ENCODE data around the gene MXD3. TPM values are rescaled to one million over a fixed set of nuclear protein-coding genes. Genes with fewer than 3 reads are reported as not detected.
"Not testable (repeated sequence)": the region's sequence is repeated elsewhere in the genome, so short reads cannot be mapped to it uniquely, and the experiment has no call there.

The MXD3 gene
- total RNA-seq, 1 donor from 2014 or later, result 32.5 TPM

DNA sequence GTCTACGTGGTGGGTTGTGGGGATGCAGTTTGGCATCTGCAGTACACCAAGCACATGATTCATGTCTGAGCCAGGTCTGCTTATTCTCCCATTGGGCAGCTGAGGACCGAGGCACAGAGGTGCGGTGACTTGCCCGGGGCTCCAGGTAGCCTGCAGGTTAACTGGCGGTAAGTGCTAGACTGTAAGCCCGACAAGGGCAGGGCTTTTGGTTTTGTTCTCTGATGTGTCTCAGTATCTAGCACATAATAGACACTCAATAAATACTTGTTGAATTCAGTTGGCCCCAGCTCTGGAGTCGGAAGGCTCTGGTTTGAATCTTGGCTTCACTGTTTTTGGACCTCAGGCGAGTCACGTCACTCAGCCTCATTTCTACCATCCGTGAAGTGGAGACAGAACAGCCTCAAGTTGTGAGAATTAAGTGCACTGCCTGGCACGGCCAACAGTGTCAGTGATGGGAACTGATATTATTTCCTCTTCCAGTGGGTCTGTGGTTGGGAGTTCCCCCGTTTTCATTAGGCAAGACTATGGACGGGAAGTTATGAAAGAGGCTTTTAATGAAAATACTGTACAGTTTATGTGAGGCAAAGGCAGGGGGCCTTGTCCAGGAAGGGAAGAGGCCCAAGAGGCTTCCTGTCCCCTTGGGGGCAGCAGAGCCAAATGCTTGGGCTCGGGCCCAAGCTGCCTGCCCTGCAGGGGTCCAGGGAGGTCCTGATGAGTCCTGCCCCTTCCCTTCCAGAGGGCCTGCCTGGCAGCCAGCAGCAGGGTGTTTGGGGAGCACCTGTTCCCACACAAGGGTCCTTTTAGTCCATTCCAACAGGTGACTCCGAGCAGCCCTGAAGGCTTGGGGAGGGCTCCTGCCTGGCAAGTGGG lies 4.8 kb downstream of the MXD3 start:
- intact Hi-C loops (cut with micrococcal nuclease), result no loop called here

DNA sequence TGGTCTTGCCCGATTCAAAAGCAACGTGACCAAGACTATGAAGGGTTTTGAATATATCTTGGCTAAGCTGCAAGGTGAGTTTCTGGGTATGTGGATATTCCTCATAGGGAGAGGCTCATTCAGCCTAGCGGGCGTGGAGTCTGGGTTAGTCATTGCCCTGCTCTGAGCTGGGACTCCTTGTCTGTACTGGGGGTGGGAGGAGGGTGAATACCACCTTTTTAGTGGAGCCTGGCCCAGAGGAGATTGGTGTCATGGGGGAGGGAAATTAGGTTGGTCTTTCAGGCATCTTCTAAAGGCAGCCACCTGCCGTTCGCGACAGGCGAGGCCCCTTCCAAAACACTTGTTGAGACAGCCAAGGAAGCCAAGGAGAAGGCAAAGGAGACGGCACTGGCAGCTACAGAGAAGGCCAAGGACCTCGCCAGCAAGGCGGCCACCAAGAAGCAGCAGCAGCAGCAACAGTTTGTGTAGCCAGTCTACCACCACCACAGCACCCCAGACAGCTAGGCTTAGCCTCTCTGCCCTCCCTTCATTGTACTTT lies 5.5 kb downstream of the MXD3 start:
- intact Hi-C loops (cut with micrococcal nuclease), result not testable (repeated sequence)

DNA sequence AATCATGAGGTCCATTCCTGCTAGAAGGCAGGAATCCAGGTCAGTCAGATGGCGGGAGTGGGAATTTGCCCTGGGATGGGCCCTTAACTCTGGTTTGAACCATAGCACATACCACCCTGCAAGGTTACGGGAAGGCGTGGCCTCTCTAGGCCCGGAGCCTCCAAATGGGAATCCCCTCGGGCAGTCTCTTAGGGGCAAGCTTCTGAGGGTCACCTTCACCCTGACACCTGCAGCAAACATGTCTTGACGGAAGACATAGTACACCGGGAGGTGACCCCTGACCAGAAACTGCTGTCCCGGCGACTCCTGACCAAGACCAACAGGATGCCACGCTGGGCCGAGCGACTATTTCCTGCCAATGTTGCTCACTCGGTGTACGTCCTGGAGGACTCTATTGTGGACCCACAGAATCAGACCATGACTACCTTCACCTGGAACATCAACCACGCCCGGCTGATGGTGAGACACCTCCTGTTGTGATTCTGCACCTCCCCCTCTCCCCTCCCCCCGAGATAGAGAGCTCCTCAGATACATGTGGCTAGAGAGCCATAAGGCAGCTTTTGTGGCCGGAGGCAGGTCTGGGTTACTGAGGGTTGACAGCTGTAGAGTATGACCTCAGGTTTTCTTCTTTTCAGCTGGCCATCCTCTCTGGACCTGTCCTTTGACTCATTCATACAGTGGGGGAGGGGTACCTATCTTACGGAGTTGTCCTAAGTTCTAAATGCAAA lies 7.1 kb downstream of the MXD3 start:
- intact Hi-C loops (cut with micrococcal nuclease), result loop anchor here (5.0 kb wide), 2 partner anchors 248 to 942 kb away; partner anchors contain the start of genes FAM193B and KIAA1191

DNA sequence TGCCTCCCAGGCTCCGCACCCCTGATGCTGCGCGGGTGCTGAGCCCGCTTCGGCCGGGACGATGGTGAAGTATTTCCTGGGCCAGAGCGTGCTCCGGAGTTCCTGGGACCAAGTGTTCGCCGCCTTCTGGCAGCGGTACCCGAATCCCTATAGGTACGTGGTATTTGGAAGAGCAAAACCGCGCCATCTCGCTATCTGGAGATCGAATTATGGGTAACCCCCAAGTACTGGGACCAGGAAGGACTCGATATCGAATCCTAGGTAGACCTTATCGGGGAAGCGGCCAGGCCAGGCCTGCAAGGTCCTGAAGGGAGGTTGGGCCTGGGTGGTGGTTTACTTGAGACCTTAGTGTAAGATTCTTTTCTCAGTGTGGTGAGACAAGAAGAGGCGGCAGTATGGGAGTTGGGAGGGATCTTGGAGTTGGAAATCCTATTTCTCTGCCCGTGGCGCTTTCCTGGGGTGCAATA lies 7.7 kb downstream of the MXD3 start:
- intact Hi-C loops (cut with micrococcal nuclease), result loop anchor here (1.0 to 5.0 kb wide), 7 partner anchors 7 to 942 kb away; partner anchors contain the start of genes FAM193B, GRK6, KIAA1191 and LMAN2

DNA sequence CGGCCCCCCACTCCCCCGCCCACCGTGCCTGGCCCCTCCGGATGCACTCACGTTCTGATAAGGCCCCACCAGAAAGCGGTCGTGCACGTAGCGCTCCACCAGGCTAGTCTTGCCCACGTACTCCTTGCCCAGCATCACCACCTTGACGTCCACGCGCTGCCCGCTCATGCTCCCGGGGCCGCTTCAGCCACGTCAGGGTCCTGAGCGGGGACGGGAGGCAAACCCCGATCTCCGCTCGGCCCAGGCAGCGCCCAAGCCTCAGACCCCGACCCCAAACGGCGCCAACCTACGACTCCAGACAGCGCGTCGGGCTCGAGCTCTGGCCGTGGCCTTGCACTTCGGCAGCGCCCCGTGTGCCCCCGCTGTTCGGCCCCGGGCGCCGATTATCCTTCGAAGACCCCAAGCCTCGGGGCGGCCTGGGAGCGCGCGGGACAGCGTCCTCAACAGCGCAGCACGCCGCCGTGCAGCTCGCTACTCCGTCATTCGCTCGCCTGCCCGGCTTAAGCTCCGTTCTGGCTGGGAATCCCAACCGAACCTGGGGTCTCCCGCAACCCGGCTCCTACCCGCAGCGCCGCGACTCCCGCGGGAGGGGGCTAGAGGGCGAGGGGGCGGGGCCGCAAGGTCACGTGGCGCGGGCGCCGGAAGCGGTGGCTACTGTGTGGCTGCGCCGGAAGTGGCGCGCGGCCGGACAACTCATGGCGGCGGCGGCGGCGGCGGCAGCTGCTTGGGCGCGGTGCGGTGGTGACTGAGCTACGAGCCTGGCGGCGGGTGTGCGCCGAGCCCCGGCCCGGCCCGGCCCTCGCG lies 8.4 kb downstream of the MXD3 start, which contains the start of the genes PRELID1 and RAB24:
Gene PRELID1 (plus strand): TSS at position 679 of the 804 bp plus-strand sequence. CDS start 187 bp downstream, outside the sequence.
Gene RAB24 (minus strand): TSS at position 599 of the 804 bp plus-strand sequence. CDS start 431 bp downstream, at position 168.
- intact Hi-C loops (cut with micrococcal nuclease), result loop anchor here (1.0 to 5.0 kb wide), 7 partner anchors 8 to 941 kb away; partner anchors contain the start of genes FAM193B, GRK6, KIAA1191 and LMAN2

DNA sequence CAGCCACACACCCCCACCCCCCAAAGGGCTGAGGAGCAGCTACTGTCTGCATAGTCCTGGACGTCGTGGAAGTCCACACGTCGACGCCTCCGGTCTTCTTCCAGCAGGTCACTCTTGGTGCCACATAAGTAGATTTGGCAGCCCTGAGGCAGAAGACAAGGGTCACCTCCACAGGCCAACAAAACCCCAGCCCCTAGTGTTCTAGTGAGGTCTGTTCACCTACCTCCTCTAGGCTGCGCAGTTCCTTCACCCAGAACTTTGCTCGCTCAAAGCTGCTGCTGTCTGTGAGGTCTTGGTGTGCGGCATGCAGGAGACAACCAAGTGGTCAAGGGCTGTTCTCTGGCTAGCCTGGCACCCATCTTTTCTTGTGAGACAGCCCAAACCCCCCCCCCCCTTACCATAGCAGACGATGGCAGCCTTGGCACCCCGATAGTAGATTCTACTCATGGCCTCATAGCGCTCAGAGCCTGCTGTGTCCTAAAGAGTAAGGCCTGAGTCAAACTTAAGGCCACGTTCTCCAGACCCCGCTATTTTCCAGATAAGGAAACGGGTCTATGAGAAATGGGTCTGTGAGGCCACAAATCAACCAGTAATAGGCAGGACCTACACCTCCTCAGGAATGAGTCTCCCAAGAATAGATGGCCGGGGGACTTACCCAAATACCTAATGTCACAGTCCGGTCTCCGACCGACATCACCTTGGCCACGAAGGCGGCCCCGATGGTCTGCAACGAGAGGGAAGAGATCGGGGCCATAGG lies 9.2 kb downstream of the MXD3 start:
- intact Hi-C loops (cut with micrococcal nuclease), result loop anchor here (1.0 to 5.0 kb wide), 7 partner anchors 9 to 940 kb away; partner anchors contain the start of genes FAM193B, GRK6, KIAA1191 and LMAN2

DNA sequence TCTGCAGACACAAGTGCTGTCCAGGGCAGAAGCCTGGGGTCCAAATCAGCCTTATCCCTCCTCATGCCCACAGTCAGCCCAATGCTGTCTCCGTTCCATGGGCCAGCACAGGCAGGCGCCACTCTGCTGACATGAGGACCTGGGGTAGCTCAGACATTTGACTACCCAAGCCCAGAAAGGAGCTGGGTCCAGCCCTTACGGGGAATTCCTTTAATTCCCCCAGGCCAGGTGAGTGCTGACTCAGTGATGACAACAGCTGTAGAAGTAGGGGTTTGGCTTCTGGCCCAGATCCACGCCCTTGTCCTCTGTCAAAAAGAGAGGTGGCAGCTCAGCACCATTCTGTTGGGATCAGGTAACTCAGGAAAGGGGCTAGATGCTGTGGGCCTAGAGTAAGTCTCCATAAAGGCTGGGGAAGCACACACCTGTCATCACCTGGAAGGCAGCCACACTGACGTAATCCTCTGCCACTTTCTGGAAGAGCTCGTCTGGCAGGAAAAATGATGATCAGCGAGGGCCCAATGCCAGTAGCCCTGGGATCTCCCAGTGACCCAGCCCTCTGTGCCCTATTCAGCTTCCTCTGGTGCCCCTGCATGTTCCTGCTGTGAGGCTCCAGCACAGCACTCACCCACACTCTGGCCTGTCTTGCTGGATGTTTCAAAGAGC lies 10.1 kb downstream of the MXD3 start:
- intact Hi-C loops (cut with micrococcal nuclease), result loop anchor here (2.0 to 5.0 kb wide), 7 partner anchors 125 to 939 kb away; partner anchors contain the start of genes FAM193B, GRK6, KIAA1191 and RNF44

DNA sequence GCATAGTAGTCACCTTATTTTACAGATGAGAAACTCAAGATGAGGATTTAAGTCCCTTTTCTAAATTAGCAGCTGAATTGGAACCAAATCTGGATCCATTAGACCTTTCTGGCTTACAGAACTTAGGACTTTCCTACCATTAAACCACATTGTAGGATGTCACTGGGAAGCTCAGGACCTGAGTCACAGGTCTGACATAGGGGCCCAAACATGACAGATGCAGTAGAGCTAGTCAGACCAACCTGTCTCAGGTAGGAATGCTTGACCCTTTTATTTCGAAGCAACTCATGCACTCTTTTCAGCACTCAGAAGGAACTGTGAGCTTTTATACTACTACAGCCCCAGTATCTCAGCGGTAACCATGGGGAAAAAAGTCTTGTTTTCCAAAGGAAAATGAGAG lies 10.7 kb downstream of the MXD3 start:
- intact Hi-C loops (cut with micrococcal nuclease), result loop anchor here (1.0 to 5.0 kb wide), 6 partner anchors 166 to 939 kb away; partner anchors contain the start of genes FAM193B, KIAA1191, RNF44 and ZNF346

DNA sequence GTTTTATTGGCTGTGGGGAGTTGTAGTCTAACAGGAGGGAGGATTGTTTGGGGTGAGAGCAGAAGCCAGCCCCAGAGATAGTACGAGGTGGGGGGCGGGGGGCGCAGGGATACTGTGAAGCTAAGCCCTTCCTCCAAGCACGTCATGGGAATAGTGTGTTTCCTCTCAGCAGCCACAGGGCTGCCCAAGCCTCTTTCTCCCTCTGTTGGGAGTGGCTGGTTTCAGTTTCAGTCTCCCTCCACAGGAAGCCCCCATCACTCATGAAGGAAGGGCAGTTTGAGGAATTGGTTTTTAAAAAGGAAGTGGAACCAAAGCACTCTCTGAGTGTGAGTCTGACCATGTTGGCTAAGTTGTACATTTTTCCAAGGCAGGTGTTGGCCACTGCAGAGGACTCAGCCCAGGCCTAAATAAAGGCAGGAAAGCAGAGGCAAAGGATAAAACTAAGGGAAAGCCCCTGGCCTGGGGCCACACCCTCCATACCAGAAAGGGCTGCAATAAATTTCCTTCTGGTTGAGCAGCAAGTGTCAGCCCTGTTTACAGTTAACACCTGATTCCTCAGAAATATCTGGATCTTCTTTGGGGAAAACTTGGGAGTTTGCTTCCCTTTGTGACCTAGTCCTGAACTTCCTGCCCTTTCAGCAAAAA lies 11.3 kb downstream of the MXD3 start:
- intact Hi-C loops (cut with micrococcal nuclease), result loop anchor here (1.0 to 5.0 kb wide), 6 partner anchors 166 to 938 kb away; partner anchors contain the start of genes FAM193B, KIAA1191, RNF44 and ZNF346

DNA sequence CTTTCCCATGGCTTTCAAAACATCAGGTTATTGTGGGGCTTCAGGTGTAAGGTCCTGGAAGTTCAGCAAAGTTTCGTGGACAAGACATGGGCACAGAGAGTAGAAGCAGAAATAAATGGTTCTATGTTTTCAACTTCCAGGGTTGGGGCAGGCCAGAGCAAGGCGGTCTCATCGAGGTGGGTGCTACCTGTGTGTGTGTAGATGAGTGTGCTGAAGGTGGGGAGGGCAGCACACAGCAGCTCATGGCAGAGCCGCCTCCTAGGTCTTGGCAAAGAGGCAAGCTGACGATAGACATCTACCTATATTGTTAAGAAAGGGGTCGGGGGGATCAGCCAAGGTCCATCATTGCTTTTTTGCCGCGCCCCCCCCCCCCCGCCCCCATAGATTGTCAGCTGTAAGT lies 12.0 kb downstream of the MXD3 start:
- intact Hi-C loops (cut with micrococcal nuclease), result loop anchor here (1.0 to 5.0 kb wide), 6 partner anchors 165 to 937 kb away; partner anchors contain the start of genes FAM193B, KIAA1191, RNF44 and ZNF346

DNA sequence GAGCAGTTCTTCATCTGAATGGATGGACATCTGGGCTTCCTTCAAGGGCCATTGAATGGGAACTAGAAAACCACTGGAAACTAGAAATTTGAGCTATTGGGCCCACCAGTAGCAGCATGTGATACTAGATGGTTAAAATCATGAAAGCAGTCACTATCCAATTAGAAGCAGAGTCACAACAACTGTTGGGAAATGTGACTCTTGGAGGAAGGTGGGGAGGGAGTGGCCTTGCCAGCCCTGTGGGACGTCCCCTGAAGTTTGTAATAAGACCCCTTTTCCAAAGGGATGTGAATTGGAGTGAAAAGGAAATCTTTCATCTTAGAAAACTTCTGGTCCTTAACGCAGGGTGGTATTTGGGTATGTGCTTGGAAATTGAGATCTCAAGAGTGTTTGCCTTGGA lies 13.8 kb downstream of the MXD3 start:
- intact Hi-C loops (cut with micrococcal nuclease), result no loop called here

DNA sequence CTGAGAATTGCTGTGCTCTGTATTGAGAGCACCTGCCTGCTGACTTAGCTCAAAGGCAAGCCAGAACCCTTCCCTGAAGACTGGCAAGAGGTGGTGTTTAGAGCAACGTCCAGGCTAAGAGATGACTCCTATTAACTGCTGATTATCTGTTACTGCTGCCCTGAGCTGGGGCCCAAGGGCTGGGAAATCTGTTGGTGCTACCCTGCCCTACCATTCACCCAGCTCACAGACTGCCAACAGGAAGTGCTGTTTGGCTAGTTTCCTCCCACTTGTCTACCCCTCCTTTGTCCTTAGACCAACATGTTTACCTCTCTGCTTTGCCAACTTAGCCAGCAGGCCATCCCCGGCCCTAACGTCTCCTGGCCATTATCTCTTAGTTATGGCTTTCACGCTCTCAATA lies 15.1 kb downstream of the MXD3 start:
- intact Hi-C loops (cut with micrococcal nuclease), result no loop called here

DNA sequence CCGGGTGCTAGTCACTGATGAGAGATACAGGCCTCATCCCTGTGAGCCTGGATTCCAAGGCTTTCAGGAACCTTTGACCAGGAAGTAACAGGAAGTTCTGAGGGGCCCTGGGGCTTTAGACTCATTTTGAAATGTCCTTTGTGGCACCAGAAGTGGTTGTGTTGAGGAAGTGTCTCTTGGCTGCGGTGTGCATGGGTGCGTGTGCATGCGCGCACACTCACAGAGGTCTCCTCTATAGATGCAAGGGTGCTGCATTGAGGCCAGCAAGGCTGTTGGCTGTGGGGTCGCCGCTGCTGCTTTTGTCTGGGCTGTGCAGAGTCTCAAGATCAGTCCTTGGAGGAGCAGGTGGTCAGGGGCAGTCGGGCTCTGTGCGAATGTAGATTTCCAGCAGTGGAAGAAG lies 15.8 kb downstream of the MXD3 start:
- intact Hi-C loops (cut with micrococcal nuclease), result no loop called here

DNA sequence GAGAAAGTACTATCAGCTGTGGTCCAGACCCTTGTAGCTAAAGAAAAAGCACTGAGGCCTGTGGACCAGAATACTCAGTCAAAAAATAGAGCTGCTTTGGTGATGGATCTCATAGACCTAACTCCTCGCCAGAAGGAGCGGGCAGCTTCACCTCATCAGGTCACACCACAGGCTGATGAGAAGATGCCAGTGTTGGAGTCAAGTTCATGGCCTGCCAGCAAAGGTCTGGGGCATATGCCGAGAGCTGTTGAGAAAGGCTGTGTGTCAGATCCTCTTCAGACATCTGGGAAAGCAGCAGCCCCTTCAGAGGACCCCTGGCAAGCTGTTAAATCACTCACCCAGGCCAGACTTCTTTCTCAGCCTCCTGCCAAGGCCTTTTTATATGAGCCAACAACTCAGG lies 17.1 kb downstream of the MXD3 start:
- intact Hi-C loops (cut with micrococcal nuclease), result no loop called here

DNA sequence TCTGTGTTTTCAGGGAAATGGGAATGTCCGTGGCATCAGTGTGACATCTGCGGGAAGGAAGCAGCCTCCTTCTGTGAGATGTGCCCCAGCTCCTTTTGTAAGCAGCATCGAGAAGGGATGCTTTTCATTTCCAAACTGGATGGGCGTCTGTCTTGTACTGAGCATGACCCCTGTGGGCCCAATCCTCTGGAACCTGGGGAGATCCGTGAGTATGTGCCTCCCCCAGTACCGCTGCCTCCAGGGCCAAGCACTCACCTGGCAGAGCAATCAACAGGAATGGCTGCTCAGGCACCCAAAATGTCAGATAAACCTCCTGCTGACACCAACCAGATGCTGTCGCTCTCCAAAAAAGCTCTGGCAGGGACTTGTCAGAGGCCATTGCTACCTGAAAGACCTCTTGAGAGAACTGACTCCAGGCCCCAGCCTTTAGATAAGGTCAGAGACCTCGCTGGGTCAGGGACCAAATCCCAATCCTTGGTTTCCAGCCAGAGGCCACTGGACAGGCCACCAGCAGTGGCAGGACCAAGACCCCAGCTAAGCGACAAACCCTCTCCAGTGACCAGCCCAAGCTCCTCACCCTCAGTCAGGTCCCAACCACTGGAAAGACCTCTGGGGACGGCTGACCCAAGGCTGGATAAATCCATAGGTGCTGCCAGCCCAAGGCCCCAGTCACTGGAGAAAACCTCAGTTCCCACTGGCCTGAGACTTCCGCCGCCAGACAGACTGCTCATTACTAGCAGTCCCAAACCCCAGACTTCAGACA lies 17.7 kb downstream of the MXD3 start:
- intact Hi-C loops (cut with micrococcal nuclease), result no loop called here

DNA sequence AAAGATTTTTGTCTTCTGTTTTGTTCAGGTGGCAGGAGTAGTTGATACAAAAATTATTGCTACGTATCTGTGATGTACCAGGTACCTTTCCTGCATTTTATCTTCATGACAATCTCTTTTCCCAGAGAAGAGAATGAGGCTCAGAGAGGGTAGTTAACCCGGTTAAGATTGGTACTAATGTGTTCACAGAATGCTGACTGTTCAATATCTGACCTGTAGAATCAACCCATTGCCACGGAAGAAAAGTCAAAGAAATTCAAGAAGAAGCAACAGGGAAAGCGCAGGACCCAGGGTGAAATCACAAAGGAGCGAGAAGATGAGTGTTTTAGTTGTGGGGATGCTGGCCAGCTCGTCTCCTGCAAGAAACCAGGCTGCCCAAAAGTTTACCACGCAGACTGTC lies 20.0 kb downstream of the MXD3 start:
- intact Hi-C loops (cut with micrococcal nuclease), result no loop called here

DNA sequence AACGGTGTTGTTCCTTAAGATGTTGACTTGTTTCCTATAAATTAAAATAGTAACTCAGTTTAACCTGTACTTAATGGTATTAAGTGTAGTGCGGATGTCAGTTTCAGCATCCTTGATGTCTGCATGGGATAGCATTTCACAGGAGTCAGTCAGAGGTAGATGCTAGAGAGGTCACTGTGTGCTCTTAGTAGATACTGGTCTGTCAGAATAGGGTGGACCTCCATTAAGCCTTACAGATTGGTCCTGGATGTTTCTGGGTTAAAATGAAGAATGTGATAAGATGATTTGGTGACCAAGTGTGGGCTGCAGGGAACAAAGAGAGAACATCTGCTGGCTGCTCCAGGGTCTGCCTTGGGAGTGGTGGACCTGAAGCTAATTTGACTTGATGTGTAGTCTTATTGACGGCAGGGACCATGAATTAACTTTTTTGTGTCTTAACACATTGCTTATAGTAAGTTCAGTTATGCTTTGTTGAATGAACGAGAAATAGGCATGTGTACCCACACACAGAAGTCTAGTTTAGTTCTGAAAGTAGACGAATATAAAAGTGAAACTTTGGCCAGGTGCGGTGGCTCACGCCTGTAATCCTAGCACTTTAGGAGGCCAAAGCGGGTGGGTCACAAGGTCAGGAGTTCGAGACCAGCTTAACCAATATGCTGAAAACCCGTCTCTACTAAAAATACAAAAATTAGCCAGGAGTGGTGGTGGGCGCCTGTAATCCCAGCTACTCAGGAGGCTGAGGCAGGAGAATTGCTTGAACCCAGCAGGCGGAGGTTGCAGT lies 20.7 kb downstream of the MXD3 start:
- intact Hi-C loops (cut with micrococcal nuclease), result no loop called here
